ENCODE data around the gene KCNE4.

DNA sequence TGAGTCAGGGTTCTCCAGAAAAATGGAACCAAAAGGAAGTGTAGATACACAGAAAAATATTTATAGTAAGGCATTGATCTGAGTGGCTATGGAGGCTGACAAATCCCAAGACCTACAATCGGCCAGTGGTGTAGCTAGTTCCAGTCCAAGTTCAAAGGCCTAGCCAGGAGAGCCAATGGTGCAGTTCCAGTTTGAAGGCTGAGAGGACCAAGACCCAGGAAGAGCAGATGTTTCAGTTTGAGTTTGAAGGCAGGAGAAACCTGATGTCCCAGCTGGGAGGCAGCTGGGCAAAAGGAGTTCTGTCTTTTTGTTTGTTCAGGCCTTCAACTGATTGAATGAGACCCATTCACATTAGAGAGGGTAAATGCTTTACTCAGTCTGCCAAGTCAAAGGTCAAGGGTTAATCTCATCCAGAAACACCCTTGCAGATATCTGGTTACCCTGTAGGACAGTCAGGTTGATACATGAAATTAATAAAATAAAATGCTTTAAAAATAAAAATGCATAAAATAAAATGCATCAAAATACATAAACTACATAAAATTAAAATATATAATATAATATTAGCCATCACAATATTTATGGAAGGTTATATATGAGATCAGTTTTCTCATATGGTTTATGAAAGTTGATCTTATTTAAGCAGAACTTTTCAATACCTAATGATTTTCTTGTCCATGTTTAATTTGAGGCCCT lies 38.7 kb downstream of the KCNE4 start:
- TF ChIP-seq RAD21 (conservative IDR thresholded peaks at IDR 0.05), result no peak
- TF ChIP-seq SMC3 (conservative IDR thresholded peaks at IDR 0.05; ENCODE audit: poor library complexity), result no peak
- TF ChIP-seq CTCF (IDR thresholded peaks at IDR 0.05; ENCODE audit: poor library complexity, severe bottlenecking), result no peak
- no peak for TF ChIP-seq POLR2AphosphoS5 (IDR thresholded peaks at IDR 0.05)
- no peak for TF ChIP-seq MXI1 (conservative IDR thresholded peaks at IDR 0.05; ENCODE audit: poor library complexity, severe bottlenecking)
- no peak for TF ChIP-seq EZH2 (IDR thresholded peaks at IDR 0.05; ENCODE audit: borderline replicate concordance, insufficient read depth, low read length, poor library complexity, severe bottlenecking)
- no peak for TF ChIP-seq TAF1 (IDR thresholded peaks at IDR 0.05; ENCODE audit: low read depth)
- TF ChIP-seq, protein P1, sequence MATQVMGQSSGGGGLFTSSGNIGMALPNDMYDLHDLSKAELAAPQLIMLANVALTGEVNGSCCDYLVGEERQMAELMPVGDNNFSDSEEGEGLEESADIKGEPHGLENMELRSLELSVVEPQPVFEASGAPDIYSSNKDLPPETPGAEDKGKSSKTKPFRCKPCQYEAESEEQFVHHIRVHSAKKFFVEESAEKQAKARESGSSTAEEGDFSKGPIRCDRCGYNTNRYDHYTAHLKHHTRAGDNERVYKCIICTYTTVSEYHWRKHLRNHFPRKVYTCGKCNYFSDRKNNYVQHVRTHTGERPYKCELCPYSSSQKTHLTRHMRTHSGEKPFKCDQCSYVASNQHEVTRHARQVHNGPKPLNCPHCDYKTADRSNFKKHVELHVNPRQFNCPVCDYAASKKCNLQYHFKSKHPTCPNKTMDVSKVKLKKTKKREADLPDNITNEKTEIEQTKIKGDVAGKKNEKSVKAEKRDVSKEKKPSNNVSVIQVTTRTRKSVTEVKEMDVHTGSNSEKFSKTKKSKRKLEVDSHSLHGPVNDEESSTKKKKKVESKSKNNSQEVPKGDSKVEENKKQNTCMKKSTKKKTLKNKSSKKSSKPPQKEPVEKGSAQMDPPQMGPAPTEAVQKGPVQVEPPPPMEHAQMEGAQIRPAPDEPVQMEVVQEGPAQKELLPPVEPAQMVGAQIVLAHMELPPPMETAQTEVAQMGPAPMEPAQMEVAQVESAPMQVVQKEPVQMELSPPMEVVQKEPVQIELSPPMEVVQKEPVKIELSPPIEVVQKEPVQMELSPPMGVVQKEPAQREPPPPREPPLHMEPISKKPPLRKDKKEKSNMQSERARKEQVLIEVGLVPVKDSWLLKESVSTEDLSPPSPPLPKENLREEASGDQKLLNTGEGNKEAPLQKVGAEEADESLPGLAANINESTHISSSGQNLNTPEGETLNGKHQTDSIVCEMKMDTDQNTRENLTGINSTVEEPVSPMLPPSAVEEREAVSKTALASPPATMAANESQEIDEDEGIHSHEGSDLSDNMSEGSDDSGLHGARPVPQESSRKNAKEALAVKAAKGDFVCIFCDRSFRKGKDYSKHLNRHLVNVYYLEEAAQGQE (IDR thresholded peaks at IDR 0.05; ENCODE audit: borderline replicate concordance), result no peak
